Measurements from ENCODE around the gene UCKL1.

GRCh38 chr20:63892402-63892801, 63.8 kb downstream of the UCKL1 start:
- TF ChIP-seq CTCF (IDR thresholded peaks at IDR 0.05): no peak
- no peak for TF ChIP-seq POLR2AphosphoS5 (IDR thresholded peaks at IDR 0.05; ENCODE audit: insufficient read depth in 1 of 2, low read depth in 1 of 2)
